ENCODE data around the gene NSMCE1. TPM values are rescaled to one million over a fixed set of nuclear protein-coding genes. Genes with fewer than 3 reads are reported as not detected.

NSMCE1 gene
- total RNA-seq, 6 experiments from 2014 or later = 23.7 to 42.3 (median 33.1) TPM

DNA sequence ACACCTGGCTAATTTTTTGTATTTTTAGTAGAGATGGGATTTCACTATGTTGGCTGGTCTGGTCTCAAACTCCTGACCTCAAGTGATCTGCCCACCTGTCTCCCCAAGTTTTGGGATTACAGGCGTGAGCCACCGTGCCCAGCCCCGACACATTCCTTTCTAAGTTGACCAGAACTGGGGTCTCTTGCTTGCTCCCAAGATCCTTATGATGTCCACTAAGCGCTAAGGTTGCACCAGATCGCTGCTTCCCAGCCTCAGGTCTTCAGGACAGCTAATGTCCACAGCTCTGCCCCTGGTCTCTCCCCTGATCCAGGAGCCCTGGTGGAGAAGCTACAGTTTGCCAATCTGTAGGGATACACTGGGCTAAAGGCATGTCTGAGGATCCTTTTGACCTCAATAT, 29.5 kb downstream of the NSMCE1 start:
- H3K27ac ChIP-seq = no peak overlapping the region
- no peaks in the 10 kb centered on the region for H3K27me3 ChIP-seq
- no peak overlapping the region for H3K4me3 ChIP-seq
- ATAC-seq = no peak
- no peaks in the 10 kb centered on the region for H3K9me3 ChIP-seq
- H3K4me1 ChIP-seq = peaks cover 0 to 19% (median 3%) of the 10 kb centered on the region in 4 donors
- intact Hi-C loops (cut with DNase I) = no loop called here
- no peak for TF ChIP-seq POLR2A (IDR thresholded peaks at IDR 0.05)
- TF ChIP-seq, protein P1, sequence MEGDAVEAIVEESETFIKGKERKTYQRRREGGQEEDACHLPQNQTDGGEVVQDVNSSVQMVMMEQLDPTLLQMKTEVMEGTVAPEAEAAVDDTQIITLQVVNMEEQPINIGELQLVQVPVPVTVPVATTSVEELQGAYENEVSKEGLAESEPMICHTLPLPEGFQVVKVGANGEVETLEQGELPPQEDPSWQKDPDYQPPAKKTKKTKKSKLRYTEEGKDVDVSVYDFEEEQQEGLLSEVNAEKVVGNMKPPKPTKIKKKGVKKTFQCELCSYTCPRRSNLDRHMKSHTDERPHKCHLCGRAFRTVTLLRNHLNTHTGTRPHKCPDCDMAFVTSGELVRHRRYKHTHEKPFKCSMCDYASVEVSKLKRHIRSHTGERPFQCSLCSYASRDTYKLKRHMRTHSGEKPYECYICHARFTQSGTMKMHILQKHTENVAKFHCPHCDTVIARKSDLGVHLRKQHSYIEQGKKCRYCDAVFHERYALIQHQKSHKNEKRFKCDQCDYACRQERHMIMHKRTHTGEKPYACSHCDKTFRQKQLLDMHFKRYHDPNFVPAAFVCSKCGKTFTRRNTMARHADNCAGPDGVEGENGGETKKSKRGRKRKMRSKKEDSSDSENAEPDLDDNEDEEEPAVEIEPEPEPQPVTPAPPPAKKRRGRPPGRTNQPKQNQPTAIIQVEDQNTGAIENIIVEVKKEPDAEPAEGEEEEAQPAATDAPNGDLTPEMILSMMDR (IDR thresholded peaks at IDR 0.05) = no peak
- H3K36me3 ChIP-seq = peaks cover 0 to 2% (median 0%) of the 10 kb centered on the region in 4 donors
- DNase-seq = peak in 1 of 3 donors; percentile 34
- no CpG with 5 or more reads among the region's 5 CpGs for WGBS (ENCODE audit: insufficient coverage, low coverage, low lambda C conversion rate, missing lambda C conversion rate)

DNA sequence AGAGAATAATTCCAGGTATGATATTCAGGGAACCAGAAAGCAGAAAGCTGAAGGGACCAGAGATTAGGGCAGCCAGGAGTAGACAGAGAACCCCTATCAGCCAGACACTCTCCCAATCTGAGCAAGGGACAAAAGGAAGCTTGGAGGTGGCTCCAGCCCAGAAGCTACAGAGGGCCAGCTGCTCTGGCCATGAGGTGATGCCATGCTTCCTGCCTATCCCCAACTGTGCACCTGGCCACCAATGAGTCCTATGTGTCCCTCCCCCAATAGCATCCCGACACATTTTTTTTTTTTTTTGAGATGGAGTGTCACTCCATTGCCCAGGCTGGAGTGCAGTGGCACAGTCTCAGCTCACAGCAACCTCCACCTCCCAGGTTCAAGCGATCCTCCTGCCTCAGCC, 30.0 kb downstream of the NSMCE1 start:
- peak overlapping the region; percentile 27 to 84 (median 62) for H3K27ac ChIP-seq
- peaks cover 0 to 15% (median 3%) of the 10 kb centered on the region in 4 donors for H3K4me1 ChIP-seq
- DNase-seq = peak in 1 of 3 donors; percentile 23
- intact Hi-C loops (cut with DNase I) = no loop called here
- TF ChIP-seq, protein P1 (IDR thresholded peaks at IDR 0.05) = no peak
- TF ChIP-seq POLR2A (IDR thresholded peaks at IDR 0.05) = no peak
- peaks cover 0 to 6% (median 0%) of the 10 kb centered on the region in 4 donors for H3K36me3 ChIP-seq
- ATAC-seq = no peak
- H3K4me3 ChIP-seq = no peak overlapping the region
- H3K27me3 ChIP-seq = no peaks in the 10 kb centered on the region
- H3K9me3 ChIP-seq = no peaks in the 10 kb centered on the region
- WGBS (ENCODE audit: insufficient coverage, low coverage, low lambda C conversion rate, missing lambda C conversion rate) = 80% methylated on average over 2 of the region's 2 CpGs

DNA sequence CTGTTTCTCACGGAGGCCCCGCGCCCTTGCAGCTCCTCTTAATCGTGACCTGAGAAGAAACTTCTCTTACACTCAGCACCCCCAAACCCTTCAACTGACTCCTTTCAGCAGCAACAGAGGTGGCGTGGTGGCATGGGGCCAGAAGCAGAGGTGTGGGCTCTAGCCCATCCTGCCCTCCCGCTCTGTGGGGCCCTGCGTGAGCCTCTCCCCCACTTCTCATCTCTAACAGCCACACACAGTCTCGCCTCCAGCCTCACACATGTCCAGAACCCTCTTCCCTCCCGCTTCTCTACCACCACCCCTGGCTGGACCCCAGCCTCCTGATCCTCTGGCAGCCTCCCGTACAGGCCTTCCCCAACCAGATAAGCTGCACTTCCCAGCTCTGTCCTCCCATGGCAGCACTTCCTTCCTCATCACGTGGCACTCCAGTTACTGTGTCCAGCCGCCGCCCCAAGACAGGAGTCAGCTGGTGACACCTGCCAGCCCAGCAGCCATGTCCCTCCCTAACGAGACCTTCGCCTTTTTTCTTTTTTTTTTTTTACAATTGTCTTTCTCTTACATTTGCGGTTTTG, 30.5 kb downstream of the NSMCE1 start:
- DNase-seq (peak in 1 of 3 donors; percentile 55), ATAC-seq (peak; percentile 11 to 33 (median 17))
- no peak for TF ChIP-seq POLR2A (IDR thresholded peaks at IDR 0.05)
- TF ChIP-seq, protein P1 (IDR thresholded peaks at IDR 0.05) = no peak
- 50% methylated on average over 15 of the region's 16 CpGs for WGBS (ENCODE audit: insufficient coverage, low coverage, low lambda C conversion rate, missing lambda C conversion rate)
- Histone ChIP-seq H3K4me3 (no peak overlapping the region), H3K27me3 (no peaks in the 10 kb centered on the region), H3K27ac (peak overlapping the region; percentile 27 to 84 (median 62)), H3K36me3 (peaks cover 0 to 6% (median 0%) of the 10 kb centered on the region in 4 donors), H3K9me3 (no peaks in the 10 kb centered on the region), H3K4me1 (peaks cover 0 to 12% (median 3%) of the 10 kb centered on the region in 4 donors)
- intact Hi-C loops (cut with DNase I) = no loop called here

DNA sequence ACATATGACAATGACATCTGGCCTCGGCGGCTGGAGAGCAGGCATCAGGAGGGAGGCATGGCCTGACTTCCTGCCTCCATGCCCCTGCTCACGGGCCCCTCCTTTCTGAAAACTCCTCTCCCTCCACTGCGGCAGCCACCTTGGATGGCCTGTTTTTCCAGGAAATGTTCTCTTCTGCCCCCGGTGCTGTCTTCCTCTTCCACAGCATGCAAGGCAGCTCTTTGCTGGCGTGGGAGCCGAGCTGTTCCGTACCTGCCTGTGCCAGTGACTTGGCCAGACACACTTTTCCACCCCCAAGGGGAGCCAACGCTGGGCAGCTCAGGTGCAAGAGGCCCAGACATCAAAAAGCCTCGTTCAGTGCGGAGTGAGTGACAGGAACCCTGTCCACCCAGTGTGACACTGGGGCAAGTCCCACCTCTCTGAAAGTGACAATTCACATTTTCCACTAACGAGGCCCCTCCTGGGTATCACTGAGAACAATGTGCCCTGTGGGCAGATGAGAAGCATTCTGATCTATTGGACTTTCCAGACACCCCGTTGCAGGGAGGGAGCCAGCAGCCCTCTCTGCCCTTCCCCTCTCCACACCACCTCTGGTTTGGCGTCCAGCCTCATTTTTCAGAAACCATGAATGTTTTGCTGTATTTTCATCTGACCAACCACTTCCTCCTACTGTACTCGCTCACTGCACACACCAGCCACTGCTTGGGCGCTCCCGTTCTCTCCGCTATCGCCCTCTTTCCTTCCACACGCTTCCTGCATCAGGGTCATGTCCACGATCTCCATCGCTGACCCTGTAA, 31.2 kb downstream of the NSMCE1 start:
- H3K27me3 ChIP-seq = no peaks in the 10 kb centered on the region
- H3K36me3 ChIP-seq = peaks cover 0 to 10% (median 3%) of the 10 kb centered on the region in 4 donors
- intact Hi-C loops (cut with DNase I) = no loop called here
- no peaks in the 10 kb centered on the region for H3K9me3 ChIP-seq
- ATAC-seq (peak; percentile 9 to 40 (median 26)), DNase-seq (no peak)
- H3K27ac ChIP-seq = peak overlapping the region; percentile 27 to 84 (median 62)
- peaks cover 0 to 12% (median 3%) of the 10 kb centered on the region in 4 donors for H3K4me1 ChIP-seq
- 55% methylated on average over 11 of the region's 22 CpGs for WGBS (ENCODE audit: insufficient coverage, low coverage, low lambda C conversion rate, missing lambda C conversion rate)
- TF ChIP-seq, protein P1 (IDR thresholded peaks at IDR 0.05) = no peak
- TF ChIP-seq POLR2A (IDR thresholded peaks at IDR 0.05) = no peak
- H3K4me3 ChIP-seq = no peak overlapping the region
